Measurements from ENCODE around the gene COL4A2. TPM values are rescaled to one million over a fixed set of nuclear protein-coding genes. Genes with fewer than 3 reads are reported as not detected.

Gene COL4A2
- total RNA-seq, 1 experiment from 2014 or later, result 1.6 TPM

DNA sequence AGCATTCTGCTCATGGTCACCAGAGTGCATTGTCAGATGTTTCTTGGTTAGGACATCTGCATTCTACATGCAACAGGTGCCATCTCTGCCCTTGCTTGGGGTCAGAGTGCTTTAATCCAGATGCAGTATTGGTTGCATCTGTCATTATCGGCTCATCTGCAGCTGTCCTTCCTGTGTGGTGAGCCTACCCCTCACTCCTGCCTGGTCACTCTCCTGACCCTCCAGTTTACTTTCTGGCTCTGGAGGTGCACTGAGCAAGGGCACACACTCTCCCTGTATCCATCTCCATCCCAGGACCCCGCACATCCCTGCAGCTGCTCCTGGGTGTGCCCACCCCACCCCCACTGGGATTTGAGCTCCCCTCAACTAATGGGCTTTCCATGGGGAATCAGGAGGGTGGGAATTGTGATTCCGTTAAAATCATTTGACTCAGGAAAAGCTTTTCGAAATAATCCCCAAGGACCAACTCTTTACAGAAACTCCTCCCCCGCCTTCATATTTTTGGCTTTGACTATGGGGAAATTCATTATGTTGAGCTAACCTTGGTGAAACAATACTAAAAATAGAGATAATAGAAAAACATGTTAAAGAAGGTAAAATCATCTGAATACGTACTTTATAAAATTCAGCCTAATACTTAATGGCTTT lies 70.2 kb downstream of the COL4A2 start:
- no peak overlapping the region for H3K4me3 ChIP-seq (replicated peaks in 1 of 2; ENCODE audit: low read depth in 1 of 2, low read length in 2 of 2)
- H3K4me2 ChIP-seq (ENCODE audit: low read length), result no peak overlapping the region
- ATAC-seq (no peak), DNase-seq (ENCODE audit: low read depth, low spot score) (no peak)
- no TSS peak for BruUV-seq (replicated peaks)
- H3K9me2 ChIP-seq (ENCODE audit: insufficient read depth), result no peaks in the 10 kb centered on the region
- TF ChIP-seq, protein P1, sequence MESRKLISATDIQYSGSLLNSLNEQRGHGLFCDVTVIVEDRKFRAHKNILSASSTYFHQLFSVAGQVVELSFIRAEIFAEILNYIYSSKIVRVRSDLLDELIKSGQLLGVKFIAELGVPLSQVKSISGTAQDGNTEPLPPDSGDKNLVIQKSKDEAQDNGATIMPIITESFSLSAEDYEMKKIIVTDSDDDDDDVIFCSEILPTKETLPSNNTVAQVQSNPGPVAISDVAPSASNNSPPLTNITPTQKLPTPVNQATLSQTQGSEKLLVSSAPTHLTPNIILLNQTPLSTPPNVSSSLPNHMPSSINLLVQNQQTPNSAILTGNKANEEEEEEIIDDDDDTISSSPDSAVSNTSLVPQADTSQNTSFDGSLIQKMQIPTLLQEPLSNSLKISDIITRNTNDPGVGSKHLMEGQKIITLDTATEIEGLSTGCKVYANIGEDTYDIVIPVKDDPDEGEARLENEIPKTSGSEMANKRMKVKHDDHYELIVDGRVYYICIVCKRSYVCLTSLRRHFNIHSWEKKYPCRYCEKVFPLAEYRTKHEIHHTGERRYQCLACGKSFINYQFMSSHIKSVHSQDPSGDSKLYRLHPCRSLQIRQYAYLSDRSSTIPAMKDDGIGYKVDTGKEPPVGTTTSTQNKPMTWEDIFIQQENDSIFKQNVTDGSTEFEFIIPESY (IDR thresholded peaks at IDR 0.05; ENCODE audit: extremely low read depth, insufficient replicate concordance, low read length), result no peak
- TF ChIP-seq ZFX (IDR thresholded peaks at IDR 0.05) (no peak), SP1 (IDR thresholded peaks at IDR 0.05; ENCODE audit: low read depth) (no peak), SRF (IDR thresholded peaks at IDR 0.05; ENCODE audit: low read depth) (no peak), SIN3A (IDR thresholded peaks at IDR 0.05; ENCODE audit: low read depth) (no peak), TCF7L2 (IDR thresholded peaks at IDR 0.05; ENCODE audit: borderline replicate concordance, extremely low read depth, insufficient read depth, insufficient read length) (no peak)
- TF ChIP-seq, protein P2, sequence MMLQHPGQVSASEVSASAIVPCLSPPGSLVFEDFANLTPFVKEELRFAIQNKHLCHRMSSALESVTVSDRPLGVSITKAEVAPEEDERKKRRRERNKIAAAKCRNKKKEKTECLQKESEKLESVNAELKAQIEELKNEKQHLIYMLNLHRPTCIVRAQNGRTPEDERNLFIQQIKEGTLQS (IDR thresholded peaks at IDR 0.05), result no peak
- POLR2A ChIA-PET, result no interaction called here
- no peaks in the 10 kb centered on the region for H3K79me2 ChIP-seq (ENCODE audit: insufficient read depth, low read length)
- intact Hi-C loops (cut with micrococcal nuclease), result no loop called here
- CTCF ChIA-PET, result no interaction called here
- H3K36me3 ChIP-seq (ENCODE audit: control insufficient read depth in 1 of 2, insufficient read depth in 2 of 2, low read length in 2 of 2), result no peaks in the 10 kb centered on the region
- H2AFZ ChIP-seq (ENCODE audit: low read depth, low read length, poor library complexity, severe bottlenecking), result no peak overlapping the region
- RAD21 ChIA-PET (ENCODE audit: low non-redundant PET in 1 of 2, low total read pairs in 2 of 2, uncharacterized antibody in 2 of 2, unreplicated experiment in 2 of 2), result no interaction called here
- no peaks in the 10 kb centered on the region for H4K20me1 ChIP-seq (ENCODE audit: insufficient read depth)
- no peaks in the 10 kb centered on the region for H3K9me3 ChIP-seq (ENCODE audit: control insufficient read depth in 1 of 2, insufficient read depth in 1 of 2, low read depth in 1 of 2, low read length in 2 of 2)
- 0 out of 4 replicates have a peak, but pooled peaks cover 0 to 4% of the 10 kb centered on the region in 2 experiments for H3K4me1 ChIP-seq (ENCODE audit: control insufficient read depth in 1 of 2, insufficient read depth in 2 of 2, low read length in 2 of 2)
- H3K27me3 ChIP-seq (ENCODE audit: insufficient read depth, low read length), result peaks cover 26% of the 10 kb centered on the region
- H3K27ac ChIP-seq (ENCODE audit: low read depth, low read length), result no peak overlapping the region
- H3K9ac ChIP-seq (ENCODE audit: low read length), result no peak overlapping the region

DNA sequence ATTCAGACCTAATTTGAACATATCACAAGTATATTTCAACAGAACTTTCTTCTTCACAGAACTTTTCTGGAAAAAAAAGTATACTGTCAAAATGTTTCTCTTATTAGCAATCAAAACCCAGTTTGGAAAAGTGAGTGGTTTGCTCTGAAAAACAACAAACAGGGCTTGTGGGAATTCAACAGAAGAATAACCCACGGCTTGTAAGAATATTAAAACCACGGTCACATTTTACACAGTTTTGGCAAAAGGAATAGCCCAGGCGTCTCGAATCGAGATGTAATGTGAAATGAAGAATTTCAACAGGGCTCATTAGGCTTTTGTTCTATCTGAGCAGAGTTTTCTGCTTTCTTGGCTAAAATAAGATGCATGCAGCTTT lies 70.7 kb downstream of the COL4A2 start:
- Histone ChIP-seq H3K9me2 (ENCODE audit: insufficient read depth) (no peaks in the 10 kb centered on the region), H3K9ac (ENCODE audit: low read length) (no peak overlapping the region), H4K20me1 (ENCODE audit: insufficient read depth) (no peaks in the 10 kb centered on the region), H3K27me3 (ENCODE audit: insufficient read depth, low read length) (peaks cover 24% of the 10 kb centered on the region), H3K4me1 (ENCODE audit: control insufficient read depth in 1 of 2, insufficient read depth in 2 of 2, low read length in 2 of 2) (0 out of 4 replicates have a peak, but pooled peaks cover 0 to 4% of the 10 kb centered on the region in 2 experiments), H3K4me3 (replicated peaks in 1 of 2; ENCODE audit: low read depth in 1 of 2, low read length in 2 of 2) (no peak overlapping the region), H3K9me3 (ENCODE audit: control insufficient read depth in 1 of 2, insufficient read depth in 1 of 2, low read depth in 1 of 2, low read length in 2 of 2) (no peaks in the 10 kb centered on the region), H2AFZ (ENCODE audit: low read depth, low read length, poor library complexity, severe bottlenecking) (no peak overlapping the region), H3K79me2 (ENCODE audit: insufficient read depth, low read length) (no peaks in the 10 kb centered on the region), H3K36me3 (ENCODE audit: control insufficient read depth in 1 of 2, insufficient read depth in 2 of 2, low read length in 2 of 2) (no peaks in the 10 kb centered on the region), H3K4me2 (ENCODE audit: low read length) (no peak overlapping the region), H3K27ac (ENCODE audit: low read depth, low read length) (no peak overlapping the region)
- POLR2A ChIA-PET, result no interaction called here
- BruUV-seq (replicated peaks), result no TSS peak
- DNase-seq (ENCODE audit: low read depth, low spot score), result no peak
- CTCF ChIA-PET, result no interaction called here
- no peak for ATAC-seq
- RAD21 ChIA-PET (ENCODE audit: low non-redundant PET in 1 of 2, low total read pairs in 2 of 2, uncharacterized antibody in 2 of 2, unreplicated experiment in 2 of 2), result no interaction called here
- intact Hi-C loops (cut with micrococcal nuclease), result no loop called here
- TF ChIP-seq, protein P3, sequence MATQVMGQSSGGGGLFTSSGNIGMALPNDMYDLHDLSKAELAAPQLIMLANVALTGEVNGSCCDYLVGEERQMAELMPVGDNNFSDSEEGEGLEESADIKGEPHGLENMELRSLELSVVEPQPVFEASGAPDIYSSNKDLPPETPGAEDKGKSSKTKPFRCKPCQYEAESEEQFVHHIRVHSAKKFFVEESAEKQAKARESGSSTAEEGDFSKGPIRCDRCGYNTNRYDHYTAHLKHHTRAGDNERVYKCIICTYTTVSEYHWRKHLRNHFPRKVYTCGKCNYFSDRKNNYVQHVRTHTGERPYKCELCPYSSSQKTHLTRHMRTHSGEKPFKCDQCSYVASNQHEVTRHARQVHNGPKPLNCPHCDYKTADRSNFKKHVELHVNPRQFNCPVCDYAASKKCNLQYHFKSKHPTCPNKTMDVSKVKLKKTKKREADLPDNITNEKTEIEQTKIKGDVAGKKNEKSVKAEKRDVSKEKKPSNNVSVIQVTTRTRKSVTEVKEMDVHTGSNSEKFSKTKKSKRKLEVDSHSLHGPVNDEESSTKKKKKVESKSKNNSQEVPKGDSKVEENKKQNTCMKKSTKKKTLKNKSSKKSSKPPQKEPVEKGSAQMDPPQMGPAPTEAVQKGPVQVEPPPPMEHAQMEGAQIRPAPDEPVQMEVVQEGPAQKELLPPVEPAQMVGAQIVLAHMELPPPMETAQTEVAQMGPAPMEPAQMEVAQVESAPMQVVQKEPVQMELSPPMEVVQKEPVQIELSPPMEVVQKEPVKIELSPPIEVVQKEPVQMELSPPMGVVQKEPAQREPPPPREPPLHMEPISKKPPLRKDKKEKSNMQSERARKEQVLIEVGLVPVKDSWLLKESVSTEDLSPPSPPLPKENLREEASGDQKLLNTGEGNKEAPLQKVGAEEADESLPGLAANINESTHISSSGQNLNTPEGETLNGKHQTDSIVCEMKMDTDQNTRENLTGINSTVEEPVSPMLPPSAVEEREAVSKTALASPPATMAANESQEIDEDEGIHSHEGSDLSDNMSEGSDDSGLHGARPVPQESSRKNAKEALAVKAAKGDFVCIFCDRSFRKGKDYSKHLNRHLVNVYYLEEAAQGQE (IDR thresholded peaks at IDR 0.05; ENCODE audit: low read depth), result no peak
- TF ChIP-seq CEBPB (IDR thresholded peaks at IDR 0.05; ENCODE audit: low read depth) (no peak), ZNF274 (IDR thresholded peaks at IDR 0.05; ENCODE audit: low read depth, low read length) (no peak), EZH2 (IDR thresholded peaks at IDR 0.05) (no peak), FOSL1 (IDR thresholded peaks at IDR 0.05; ENCODE audit: low read depth) (no peak), ELF1 (IDR thresholded peaks at IDR 0.05; ENCODE audit: borderline replicate concordance, low read depth) (no peak), SRF (IDR thresholded peaks at IDR 0.05; ENCODE audit: low read depth) (no peak), SIN3A (IDR thresholded peaks at IDR 0.05; ENCODE audit: low read depth) (no peak)
- TF ChIP-seq, protein P4, sequence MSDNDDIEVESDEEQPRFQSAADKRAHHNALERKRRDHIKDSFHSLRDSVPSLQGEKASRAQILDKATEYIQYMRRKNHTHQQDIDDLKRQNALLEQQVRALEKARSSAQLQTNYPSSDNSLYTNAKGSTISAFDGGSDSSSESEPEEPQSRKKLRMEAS (IDR thresholded peaks at IDR 0.05), result no peak
- TF ChIP-seq, protein P2 (IDR thresholded peaks at IDR 0.05), result no peak
